Endothelial cell of umbilical vein (primary cell): ENCODE data around the gene MYO1H. TPM values are rescaled to one million over a fixed set of nuclear protein-coding genes. Genes with fewer than 3 reads are reported as not detected.

Experiments
- BruUV-seq: library from RNA; stranded (reverse); fragments of 400-500 nt; replicated peaks from 2 replicates; lab custom pipeline; 2021; lab: Mats Ljungman, UMichigan
- CTCF ChIA-PET: fragments of 300-600, 350-600 bp; sonication (Branson Sonifier 250); formaldehyde crosslinking; loops from one replicate; lab custom pipeline; 2021; ENCODE audit warnings: antibody characterized with exemption, inconsistent platforms; lab: Charles Lee
- POLR2A ChIA-PET: fragments of 300-600, 350-600 bp; sonication (Branson Sonifier 250); formaldehyde crosslinking; loops from one replicate; lab custom pipeline; 2021; ENCODE audit warnings: antibody characterized with exemption, inconsistent platforms; lab: Charles Lee
- DNase-seq: peaks from one replicate; pipeline ENCODE4 v3.0.0-alpha.2; 2011; ENCODE audit warnings: low read depth, low spot score
- FAIRE-seq: peaks from 2 replicates; lab custom pipeline; 2011; peaks lifted over from hg19 to GRCh38; lab: Jason Lieb, UNC
- H2AFZ ChIP-seq: 2 replicates; pipeline ENCODE4 v1.6.0; 2012; ENCODE audit warnings: low read depth, low read length, control low read depth, inconsistent platforms
- H3K27ac ChIP-seq: 2 replicates; pipeline ENCODE4 v1.5.1; 2011; ENCODE audit warnings: low read depth, mild to moderate bottlenecking, control low read depth, low read length, moderate library complexity; ENCODE audit not compliant: insufficient read depth
- H3K27me3 ChIP-seq, 2 experiments: 2 replicates each; pipeline versions ENCODE4 v1.6.0 to v1.6.1; 2011; ENCODE audit warnings: low read length in 2 of 2, mixed read lengths in 1 of 2; ENCODE audit not compliant: control insufficient read depth in 2 of 2, insufficient read depth in 2 of 2
- H3K36me3 ChIP-seq, 2 experiments: 2 replicates in 1 of 2; 3 replicates in 1 of 2; pipeline ENCODE4 v1.5.1; 2011; ENCODE audit warnings: low read length in 2 of 2, mild to moderate bottlenecking in 1 of 2, moderate library complexity in 1 of 2; ENCODE audit not compliant: control insufficient read depth in 2 of 2, insufficient read depth in 2 of 2; ENCODE audit errors: extremely low read depth in 1 of 2
- H3K4me1 ChIP-seq: 3 replicates; pipeline ENCODE4 v1.5.1; 2011; ENCODE audit warnings: mild to moderate bottlenecking, low read length; ENCODE audit not compliant: control insufficient read depth, insufficient read depth; ENCODE audit errors: extremely low read depth
- H3K4me2 ChIP-seq: 2 replicates; pipeline ENCODE4 v1.6.1; 2011; ENCODE audit warnings: low read length, control low read depth, mixed read lengths; ENCODE audit not compliant: insufficient read depth
- H3K4me3 ChIP-seq, 3 experiments: fragments of 200-600 bp in 1 of 3; sonication (generic), shearing (Covaris generic) in 1 of 3; replicated peaks in 1 of 3; 2 replicates each; pipeline ENCODE4 v1.5.1; 2011 to 2016; ENCODE audit warnings: control low read depth in 3 of 3, low read length in 3 of 3, mild to moderate bottlenecking in 2 of 3, inconsistent platforms in 1 of 3, low read depth in 1 of 3, moderate library complexity in 1 of 3; ENCODE audit not compliant: insufficient read depth in 1 of 3
- H3K79me2 ChIP-seq: 2 replicates; pipeline ENCODE4 v1.6.0; 2012; ENCODE audit warnings: low read length, inconsistent platforms; ENCODE audit not compliant: control insufficient read depth, insufficient read depth
- H3K9ac ChIP-seq: replicated peaks from 2 replicates; pipeline ENCODE3; 2011; ENCODE audit warnings: low read length, control low read depth; ENCODE audit not compliant: insufficient read depth; ENCODE audit errors: extremely low read depth
- H3K9me1 ChIP-seq: replicated peaks from 3 replicates; pipeline ENCODE4 v1.6.0; 2011; ENCODE audit warnings: mild to moderate bottlenecking, low read length; ENCODE audit not compliant: control insufficient read depth, insufficient read depth; ENCODE audit errors: extremely low read depth
- H3K9me3 ChIP-seq: replicated peaks from 2 replicates; pipeline ENCODE4 v1.5.1; 2012; ENCODE audit warnings: low read length, inconsistent platforms; ENCODE audit not compliant: control insufficient read depth, insufficient read depth
- H4K20me1 ChIP-seq: replicated peaks from 2 replicates; pipeline ENCODE3; 2011; ENCODE audit warnings: mild to moderate bottlenecking, low read length; ENCODE audit not compliant: control insufficient read depth, insufficient read depth; ENCODE audit errors: extremely low read depth
- CTCF ChIP-seq, 2 donors: IDR thresholded peaks; 1 replicate in 1 of 2; 2 replicates in 1 of 2; pipeline ENCODE4 v1.5.1; 2011; ENCODE audit warnings: low read length in 2 of 2, mild to moderate bottlenecking in 2 of 2, moderate library complexity in 2 of 2, control low read depth in 1 of 2, inconsistent platforms in 1 of 2, low read depth in 1 of 2; ENCODE audit not compliant: insufficient read depth in 1 of 2; ENCODE audit errors: extremely low read depth in 1 of 2
- EZH2 ChIP-seq: IDR thresholded peaks from 2 replicates; pipeline ENCODE4 v1.6.1; 2012; ENCODE audit warnings: borderline replicate concordance, low read depth, mild to moderate bottlenecking, moderate library complexity, low read length, inconsistent platforms; ENCODE audit not compliant: severe bottlenecking
- FOS ChIP-seq: IDR thresholded peaks from 2 replicates; pipeline ENCODE4 v1.6.1; 2011; ENCODE audit warnings: mild to moderate bottlenecking, low read length, moderate library complexity, borderline replicate concordance; ENCODE audit not compliant: insufficient read depth
- GATA2 ChIP-seq: IDR thresholded peaks from 2 replicates; pipeline ENCODE4 v1.7.0; 2011; ENCODE audit warnings: low read depth, mild to moderate bottlenecking, moderate library complexity, mixed read lengths, low read length; ENCODE audit not compliant: insufficient read length, insufficient read depth
- JUN ChIP-seq: IDR thresholded peaks from 2 replicates; pipeline ENCODE4 v1.6.1; 2011; ENCODE audit warnings: borderline replicate concordance, low read depth; ENCODE audit not compliant: insufficient read length, insufficient read depth
- MAX ChIP-seq: IDR thresholded peaks from 2 replicates; pipeline ENCODE4 v1.6.1; 2011; ENCODE audit not compliant: insufficient read depth, insufficient read length
- MYC ChIP-seq: IDR thresholded peaks from one replicate; pipeline ENCODE4 v1.6.1; 2011; ENCODE audit warnings: mild to moderate bottlenecking, low read depth, low read length
- POLR2A ChIP-seq: IDR thresholded peaks from 2 replicates; pipeline ENCODE4 v1.6.1; 2012; ENCODE audit warnings: low read depth, mild to moderate bottlenecking, control low read depth, low read length
- POLR2AphosphoS5 ChIP-seq: IDR thresholded peaks from 2 replicates; pipeline ENCODE4 v1.6.1; 2012; ENCODE audit warnings: low read depth, mild to moderate bottlenecking, control low read depth, low read length, moderate library complexity; ENCODE audit not compliant: insufficient read depth
- dilution Hi-C: fragments of 300-500 bp; cut with MboI; formaldehyde crosslinking; loops from one replicate; pipeline ENCODE4 v1.15.0; 2019; ENCODE audit warnings: low sequenced_read_pairs; ENCODE audit not compliant: extremely low pct_ligation_motif_present
- intact Hi-C: fragments of 100-400 bp; cut with micrococcal nuclease; formaldehyde crosslinking; loops from one replicate; pipeline ENCODE4 v1.10.0; 2022
- polyA plus RNA-seq, 4 experiments: library from polyadenylated mRNA; depleted of rRNA in 3 of 4; stranded (reverse) in 3 of 4; unstranded in 1 of 4; fragments of >200 nt; gene quantifications; 2 replicates each; pipeline versions ENCODE4 v1.2.1 to v1.2.3, GENCODE V29; 2011 to 2012; ENCODE audit warnings: missing spikeins in 1 of 4
- total RNA-seq: library from RNA; stranded (reverse); gene quantifications from 2 replicates; pipeline ENCODE4 v1.2.3, GENCODE V29; 2021

Gene MYO1H
- total and polyA plus RNA-seq, 2 donors (not counting 3 experiments of a cell fraction or from before 2014, with no cell fraction given), result not detected

- H4K20me1 ChIP-seq, result no peaks in the 10 kb centered on the region
- ChIA-PET POLR2A (interaction anchor here (0.6 to 0.9 kb wide), 2 partner anchors 15 kb away, joined by 3 read pairs; partner anchors contain the start of genes KCTD10 and UBE3B), CTCF (interaction anchor here (1.0 to 5.1 kb wide), 10 partner anchors 9 to 57 kb away, joined by 3 to 47 read pairs (median 6); partner anchors contain the start of genes KCTD10 and UBE3B)
- intact Hi-C loops, result loop anchor here (1.0 to 5.0 kb wide), 3 partner anchors 30 to 610 kb away; no protein-coding TSS in a partner anchor
- peaks cover 4 to 24% of the 10 kb centered on the region in 2 experiments for H3K36me3 ChIP-seq
- peak overlapping the region; percentile 66 for H3K4me2 ChIP-seq
- H3K27me3 ChIP-seq, result no peaks in the 10 kb centered on the region
- no TSS peak for BruUV-seq
- H3K9me1 ChIP-seq, result no peaks in the 10 kb centered on the region
- no peak overlapping the region for H3K4me3 ChIP-seq
- peaks cover 77% of the 10 kb centered on the region for H3K79me2 ChIP-seq
- H2AFZ ChIP-seq, result no peak overlapping the region
- H3K9ac ChIP-seq, result peak overlapping the region; percentile 55
- H3K4me1 ChIP-seq, result peaks cover 72% of the 10 kb centered on the region
- DNase-seq, result peak; percentile 68
- H3K9me3 ChIP-seq, result no peaks in the 10 kb centered on the region
- TF ChIP-seq FOS (no peak), MAX (no peak), POLR2AphosphoS5 (no peak), JUN (no peak), EZH2 (no peak), CTCF (IDR thresholded peaks at IDR 0.05; ENCODE audit: extremely low read depth in 1 of 2, insufficient read depth in 1 of 2, low read depth in 1 of 2, low read length in 2 of 2) (no peak), POLR2A (no peak), GATA2 (no peak), MYC (no peak)
- peak overlapping the region; percentile 89 for H3K27ac ChIP-seq
- FAIRE-seq, result peak; percentile 85
- dilution Hi-C loops, result no loop called here
Measured at GRCh38 chr12:109461846-109462756, 114.4 kb downstream of the MYO1H start.
